A549 (cell line): Measurements from ENCODE around the gene CDT1. TPM values are rescaled to one million over a fixed set of nuclear protein-coding genes. Genes with fewer than 3 reads are reported as not detected.

Source experiments
- ATAC-seq, 2 experiments: fragments of 200-7000 bp in 1 of 2; fragments of >200 bp in 1 of 2; cut with Nextera tagmentation in 1 of 2; cut with Tn5 transposase in 1 of 2; 3 replicates each; pipeline versions ENCODE4 v1.8.0 to v1.9.1; 2018 to 2020; ENCODE audit warnings: mild to moderate bottlenecking in 1 of 2, moderate library complexity in 1 of 2
- CTCF ChIA-PET: fragments of 300-600 bp; sonication (Branson Sonifier 250); formaldehyde crosslinking; extraction: SDS; loops from one replicate; lab custom pipeline; 2021; ENCODE audit warnings: antibody characterized with exemption, inconsistent platforms; lab: Yijun Ruan, JAX
- POLR2A ChIA-PET: fragments of 350-600 bp; formaldehyde crosslinking; extraction: SDS; loops from one replicate; lab custom pipeline; 2021; ENCODE audit warnings: antibody characterized with exemption, inconsistent platforms; lab: Yijun Ruan, JAX
- DNase-seq, 2 experiments: peaks; one replicate each; pipeline versions ENCODE4 v3.0.0 to v3.0.0-alpha.2; 2011 to 2016; ENCODE audit warnings: low read depth in 1 of 2, low spot score in 1 of 2
- FAIRE-seq: peaks from 2 replicates; lab custom pipeline; 2011; peaks lifted over from hg19 to GRCh38; lab: Jason Lieb, UNC
- H3K27ac ChIP-seq, 2 experiments: fragments of >200 bp; sonication (Bioruptor Twin); formaldehyde crosslinking; 3 replicates each; pipeline ENCODE4 v1.5.1; 2016 to 2017
- H3K4me1 ChIP-seq: fragments of >200 bp; sonication (Bioruptor Twin); formaldehyde crosslinking; 3 replicates; pipeline ENCODE4 v1.6.1; 2016
- H3K4me2 ChIP-seq: fragments of >200 bp; sonication (Bioruptor Twin); formaldehyde crosslinking; 3 replicates; pipeline ENCODE4 v1.6.1; 2016
- H3K4me3 ChIP-seq: fragments of >200 bp; sonication (Bioruptor Twin); formaldehyde crosslinking; 3 replicates; pipeline ENCODE4 v1.5.1; 2016
- H3K9me3 ChIP-seq: fragments of >200 bp; sonication (Bioruptor Twin); formaldehyde crosslinking; 3 replicates; pipeline ENCODE4 v1.6.1; 2016
- CHD2 ChIP-seq: fragments of 150-350 bp; IDR thresholded peaks from 2 replicates; pipeline ENCODE4 v1.6.1; 2014; ENCODE audit warnings: low read length; ENCODE audit not compliant: partially characterized antibody
- EHMT2 ChIP-seq: fragments of 200-600 bp; sonication (generic); IDR thresholded peaks from 2 replicates; pipeline ENCODE4 v1.6.1; 2016; ENCODE audit warnings: antibody characterized with exemption, low read depth, mild to moderate bottlenecking, moderate library complexity
- FOXS1 ChIP-seq: fragments of 250-450 bp; sonication (Bioruptor Pico); IDR thresholded peaks from 2 replicates; pipeline ENCODE4 v1.5.0; 2020; ENCODE audit warnings: mild to moderate bottlenecking, moderate library complexity
- HOXB5 ChIP-seq: fragments of 250-450 bp; sonication (Bioruptor Pico); IDR thresholded peaks from 2 replicates; pipeline ENCODE4 v1.5.0; 2020; ENCODE audit warnings: mild to moderate bottlenecking, moderate library complexity
- NFE2L2 ChIP-seq: fragments of 150-350 bp; conservative IDR thresholded peaks from 2 replicates; pipeline ENCODE4 v1.6.1; 2014; ENCODE audit warnings: low read length
- PHF8 ChIP-seq: fragments of 200-600 bp; sonication (generic); IDR thresholded peaks from 2 replicates; pipeline ENCODE4 v1.6.1; 2016; ENCODE audit warnings: low read depth, mild to moderate bottlenecking, antibody characterized with exemption, moderate library complexity, borderline replicate concordance
- RARB ChIP-seq: fragments of 250-450 bp; sonication (Bioruptor Pico); IDR thresholded peaks from 2 replicates; pipeline ENCODE4 v1.8.0; 2021; ENCODE audit warnings: mild to moderate bottlenecking, moderate library complexity
- ZFP36 ChIP-seq: fragments of 450-650 bp; IDR thresholded peaks from 2 replicates; pipeline ENCODE4 v1.6.1; 2014; ENCODE audit warnings: borderline replicate concordance; ENCODE audit not compliant: partially characterized antibody
- WGBS: methylation state at CpG from one replicate; pipeline ENCODE4 v1.1.6; 2017; ENCODE audit errors: missing lambda C conversion rate; 5-methylcytosine and 5-hydroxymethylcytosine counted together
- polyA plus RNA-seq, 4 experiments: library from polyadenylated mRNA; depleted of rRNA in 3 of 4; stranded (reverse); fragments of >200 nt; fragmentation: RNase III in 1 of 4; extraction: RNeasy Plus Mini Kit Qiagen cat#74134 plus additional on column Dnase treatment in 1 of 4; gene quantifications; 2 replicates in 3 of 4; 3 replicates in 1 of 4; pipeline ENCODE4 v1.2.3, GENCODE V29; 2011 to 2017
- TF ChIP-seq, protein P1 (sequence below): fragments of 450-650 bp; IDR thresholded peaks from 2 replicates; pipeline ENCODE4 v1.6.1; 2014; ENCODE audit warnings: antibody characterized with exemption
- TF ChIP-seq, protein P2 (sequence below): fragments of 150-350 bp; IDR thresholded peaks from 2 replicates; pipeline ENCODE4 v1.6.1; 2014; ENCODE audit warnings: low read depth, mild to moderate bottlenecking, low read length
- TF ChIP-seq, protein P3 (sequence below): fragments of >200 bp; sonication (Bioruptor Twin); formaldehyde crosslinking; IDR thresholded peaks from 3 replicates; pipeline ENCODE4 v1.6.1; 2016
- TF ChIP-seq, protein P4 (sequence below): IDR thresholded peaks from 2 replicates; pipeline ENCODE4 v1.6.1; 2012; ENCODE audit warnings: low read depth, borderline replicate concordance

Gene CDT1
- polyA plus RNA-seq, 2 of the 4 experiments (the other 2 are of a cell fraction) = 3.8 to 16.0 TPM

DNA sequence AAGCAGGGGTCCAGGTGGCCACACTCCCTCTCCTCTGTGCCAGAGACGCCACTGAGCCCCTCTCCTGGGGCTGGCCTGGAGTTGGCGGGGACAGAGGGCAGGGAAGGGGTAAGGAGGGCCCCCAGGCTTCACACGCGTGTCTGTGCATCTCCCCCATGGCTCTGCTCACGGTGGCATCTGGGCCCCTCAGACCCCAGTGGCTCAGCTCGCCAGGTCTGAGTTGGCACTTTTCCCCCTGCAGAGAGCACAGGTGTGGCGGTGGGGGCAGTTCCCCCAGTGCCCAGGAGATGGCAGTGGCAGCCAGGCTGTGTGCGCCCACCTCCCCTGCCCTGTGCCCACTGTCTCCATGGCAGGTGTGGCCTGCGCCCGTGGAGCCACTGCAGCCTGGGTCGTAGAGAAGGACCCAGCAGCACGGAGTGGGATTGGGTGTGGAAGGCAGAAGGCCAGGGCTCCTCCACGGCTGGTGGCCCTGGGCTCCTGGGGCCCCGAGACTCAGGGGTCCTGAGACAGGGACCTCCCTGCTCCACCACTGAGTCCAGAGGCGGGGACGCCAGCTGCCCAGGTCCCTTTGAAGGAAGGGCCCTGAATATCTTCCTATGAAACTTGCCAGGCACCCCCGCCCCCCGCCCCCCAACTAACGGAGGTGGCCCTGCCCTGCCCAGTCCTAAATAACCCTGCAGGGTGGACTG is 12.5 kb downstream of the CDT1 start (continued):
- TF ChIP-seq, protein P1, sequence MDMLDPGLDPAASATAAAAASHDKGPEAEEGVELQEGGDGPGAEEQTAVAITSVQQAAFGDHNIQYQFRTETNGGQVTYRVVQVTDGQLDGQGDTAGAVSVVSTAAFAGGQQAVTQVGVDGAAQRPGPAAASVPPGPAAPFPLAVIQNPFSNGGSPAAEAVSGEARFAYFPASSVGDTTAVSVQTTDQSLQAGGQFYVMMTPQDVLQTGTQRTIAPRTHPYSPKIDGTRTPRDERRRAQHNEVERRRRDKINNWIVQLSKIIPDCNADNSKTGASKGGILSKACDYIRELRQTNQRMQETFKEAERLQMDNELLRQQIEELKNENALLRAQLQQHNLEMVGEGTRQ = no peak
- TF ChIP-seq, all 56 proteins: peak for 6

DNA sequence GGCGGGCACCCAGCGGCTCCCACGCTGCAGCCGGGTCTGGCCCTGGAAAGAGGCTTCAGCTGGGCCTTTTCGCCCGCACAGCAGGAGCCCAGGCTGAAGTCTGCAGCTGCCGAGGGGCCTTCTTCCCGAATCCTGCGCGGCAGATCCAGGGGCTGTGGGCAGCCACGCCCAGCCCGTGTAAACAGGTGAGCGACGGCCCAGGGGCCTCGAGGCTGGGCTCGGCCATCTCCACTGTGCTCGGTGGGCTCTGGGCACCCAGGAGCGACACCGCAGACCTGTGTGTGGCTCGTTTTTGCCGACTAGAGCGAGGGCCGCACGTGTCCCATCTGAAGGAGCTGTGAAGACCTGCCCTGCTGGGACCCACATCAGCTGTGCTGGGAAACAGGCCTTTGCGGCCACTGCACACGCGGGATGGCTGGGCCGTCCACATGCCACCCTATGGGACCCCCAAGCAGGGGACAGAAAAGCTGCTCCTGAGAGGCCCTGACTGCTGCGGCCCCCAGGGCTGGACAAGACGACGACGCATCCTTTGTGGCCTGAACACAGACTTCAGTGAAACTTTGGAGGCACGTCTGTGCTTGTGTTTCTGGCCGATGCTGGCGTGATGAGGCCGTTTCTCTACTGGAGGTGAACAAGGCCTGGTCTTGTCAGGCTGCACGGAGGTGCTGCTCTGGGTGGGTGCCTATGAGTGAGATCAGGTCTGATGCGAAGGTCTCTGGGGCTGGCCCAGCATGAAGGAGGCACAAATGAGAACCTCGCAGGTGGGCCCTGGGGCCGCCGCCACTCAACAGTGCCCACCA is 13.3 kb downstream of the CDT1 start:
- WGBS = 88% methylated on average over 26 of the region's 41 CpGs
- POLR2A ChIA-PET = no interaction called here
- TF ChIP-seq, protein P2, sequence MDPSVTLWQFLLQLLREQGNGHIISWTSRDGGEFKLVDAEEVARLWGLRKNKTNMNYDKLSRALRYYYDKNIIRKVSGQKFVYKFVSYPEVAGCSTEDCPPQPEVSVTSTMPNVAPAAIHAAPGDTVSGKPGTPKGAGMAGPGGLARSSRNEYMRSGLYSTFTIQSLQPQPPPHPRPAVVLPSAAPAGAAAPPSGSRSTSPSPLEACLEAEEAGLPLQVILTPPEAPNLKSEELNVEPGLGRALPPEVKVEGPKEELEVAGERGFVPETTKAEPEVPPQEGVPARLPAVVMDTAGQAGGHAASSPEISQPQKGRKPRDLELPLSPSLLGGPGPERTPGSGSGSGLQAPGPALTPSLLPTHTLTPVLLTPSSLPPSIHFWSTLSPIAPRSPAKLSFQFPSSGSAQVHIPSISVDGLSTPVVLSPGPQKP = no peak
- no peak for DNase-seq
- no peak for ATAC-seq
- CTCF ChIA-PET = interaction anchor here (0.6 to 5.9 kb wide), 14 partner anchors 10 to 353 kb away, joined by 3 to 39 read pairs (median 4); partner anchors contain the start of genes GALNS and TRAPPC2L
- Histone ChIP-seq H3K4me3 (no peak overlapping the region), H3K4me2 (no peak overlapping the region), H3K27ac (no peak overlapping the region), H3K9me3 (no peaks in the 10 kb centered on the region), H3K4me1 (peaks cover 5% of the 10 kb centered on the region; the same call in 2 of the 3 replicates)
- no peak for FAIRE-seq

DNA sequence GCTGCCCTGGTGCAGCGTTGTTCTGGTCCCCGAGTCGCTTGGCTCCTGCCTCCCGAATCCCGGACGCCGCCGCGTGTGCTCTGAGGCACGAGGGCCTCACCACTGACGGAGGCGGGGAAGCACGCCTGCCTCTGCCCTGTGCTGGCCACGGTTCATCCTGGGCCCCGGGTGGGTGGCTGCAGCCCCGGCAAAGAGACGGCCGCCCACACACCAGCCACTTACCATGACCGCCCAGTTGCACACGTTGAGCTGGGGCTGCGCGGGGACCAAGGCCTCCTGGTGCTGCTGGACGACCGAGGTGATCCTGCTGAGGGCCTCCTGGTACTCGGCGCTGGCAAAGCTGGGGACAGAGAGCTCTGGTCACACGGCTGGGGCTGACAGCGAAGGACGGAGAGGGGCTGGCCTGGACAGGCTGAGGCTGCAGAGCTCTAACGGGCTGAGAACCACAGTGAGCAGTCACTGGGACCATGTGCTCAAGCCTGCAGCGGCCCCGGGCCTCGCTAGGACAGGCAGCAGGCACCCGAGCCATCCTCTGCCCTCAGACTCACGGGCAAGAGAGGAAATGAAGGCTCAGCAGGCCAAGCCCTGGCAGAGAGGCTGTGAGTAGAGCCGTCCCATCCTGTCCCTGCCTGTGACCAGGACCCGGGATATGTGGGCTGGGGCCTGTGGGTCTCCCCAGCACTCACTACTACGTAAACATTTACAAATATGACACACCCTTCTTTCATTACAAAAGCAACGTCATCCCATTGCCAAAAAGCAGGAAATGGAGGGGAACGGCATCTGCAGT is 14.4 kb downstream of the CDT1 start:
- DNase-seq (no peak), ATAC-seq (no peak; a peak in 2 of 6 replicates), FAIRE-seq (no peak)
- Histone ChIP-seq H3K27ac (no peak overlapping the region), H3K4me3 (no peak overlapping the region), H3K9me3 (no peaks in the 10 kb centered on the region), H3K4me1 (peaks cover 2% of the 10 kb centered on the region; the same call in 2 of the 3 replicates), H3K4me2 (no peak overlapping the region)
- 83% methylated on average over 21 of the region's 40 CpGs for whole genome bisulfite sequencing
- no peak for TF ChIP-seq ZFP36
- no peak for TF ChIP-seq RARB (CRISPR knock-in tag)
- TF ChIP-seq, protein P3, sequence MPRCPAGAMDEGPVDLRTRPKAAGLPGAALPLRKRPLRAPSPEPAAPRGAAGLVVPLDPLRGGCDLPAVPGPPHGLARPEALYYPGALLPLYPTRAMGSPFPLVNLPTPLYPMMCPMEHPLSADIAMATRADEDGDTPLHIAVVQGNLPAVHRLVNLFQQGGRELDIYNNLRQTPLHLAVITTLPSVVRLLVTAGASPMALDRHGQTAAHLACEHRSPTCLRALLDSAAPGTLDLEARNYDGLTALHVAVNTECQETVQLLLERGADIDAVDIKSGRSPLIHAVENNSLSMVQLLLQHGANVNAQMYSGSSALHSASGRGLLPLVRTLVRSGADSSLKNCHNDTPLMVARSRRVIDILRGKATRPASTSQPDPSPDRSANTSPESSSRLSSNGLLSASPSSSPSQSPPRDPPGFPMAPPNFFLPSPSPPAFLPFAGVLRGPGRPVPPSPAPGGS = no peak
- TF ChIP-seq, protein P2 = no peak
- TF ChIP-seq CHD2 = no peak
- no peak for TF ChIP-seq NFE2L2
- TF ChIP-seq, protein P1 = no peak
- TF ChIP-seq HOXB5 (CRISPR knock-in tag) = no peak
- TF ChIP-seq, protein P4, sequence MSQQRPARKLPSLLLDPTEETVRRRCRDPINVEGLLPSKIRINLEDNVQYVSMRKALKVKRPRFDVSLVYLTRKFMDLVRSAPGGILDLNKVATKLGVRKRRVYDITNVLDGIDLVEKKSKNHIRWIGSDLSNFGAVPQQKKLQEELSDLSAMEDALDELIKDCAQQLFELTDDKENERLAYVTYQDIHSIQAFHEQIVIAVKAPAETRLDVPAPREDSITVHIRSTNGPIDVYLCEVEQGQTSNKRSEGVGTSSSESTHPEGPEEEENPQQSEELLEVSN = no peak
- no peak for TF ChIP-seq FOXS1 (CRISPR knock-in tag)
- TF ChIP-seq EHMT2 = no peak
- no peak for TF ChIP-seq PHF8
- ChIA-PET POLR2A (no interaction called here), CTCF (interaction anchor here (0.9 to 5.9 kb wide), 7 partner anchors 9 to 349 kb away, joined by 3 to 39 read pairs (median 5); partner anchors contain the start of genes GALNS and TRAPPC2L)
